Left hindlimb (tissue), 1 donor: ENCODE measurements around the gene FYB1.

Source experiments
- DNase-seq: peaks from one replicate; pipeline ENCODE4 v3.0.0-alpha.2; 2018

FYB1 gene

GRCh38 chr5:39076101-39076756, 143.1 kb downstream of the FYB1 start:
- no peak for DNase-seq

- peak; percentile 93 for DNase-seq
Measured at GRCh38 chr5:39074017-39074814, 145.1 kb downstream of the FYB1 start, which contains the start of gene RICTOR. Gene RICTOR (minus strand): TSS chr5:39074399. CDS start chr5:39074377, 22 bp downstream.

- DNase-seq, result peak; percentile 54
Measured at GRCh38 chr5:39073767-39074016, 145.7 kb downstream of the FYB1 start.

GRCh38 chr5:39072925-39073766, 146.2 kb downstream of the FYB1 start:
- no peak for DNase-seq

GRCh38 chr5:39068099-39068498, 151.3 kb downstream of the FYB1 start:
- DNase-seq, result no peak

GRCh38 chr5:39064450-39064849, 154.9 kb downstream of the FYB1 start:
- no peak for DNase-seq

GRCh38 chr5:39063037-39063436, 156.3 kb downstream of the FYB1 start:
- DNase-seq, result no peak

- no peak for DNase-seq
Measured at GRCh38 chr5:39062530-39062929, 156.8 kb downstream of the FYB1 start.

GRCh38 chr5:39062104-39062503, 157.3 kb downstream of the FYB1 start:
- DNase-seq, result no peak

- DNase-seq, result no peak
Measured at GRCh38 chr5:39059064-39059463, 160.3 kb downstream of the FYB1 start.

GRCh38 chr5:39058178-39058921, 161.0 kb downstream of the FYB1 start:
- no peak for DNase-seq

- DNase-seq, result no peak
Measured at GRCh38 chr5:39057734-39058133, 161.6 kb downstream of the FYB1 start.

GRCh38 chr5:39055768-39056398, 163.5 kb downstream of the FYB1 start:
- no peak for DNase-seq
